ENCODE results near the gene LRRC23. TPM values are rescaled to one million over a fixed set of nuclear protein-coding genes. Genes with fewer than 3 reads are reported as not detected.
A peak's percentile ranks its signal among the peaks of the same experiment; 100 is the strongest.

Gene LRRC23
- polyA plus RNA-seq, 1 donor from 2014 or later, result 4.9 TPM

GRCh38 chr12:6946920-6947374 is 42.3 kb downstream of the LRRC23 start:
- no peaks in the 10 kb centered on the region for H3K9me3 Mint-ChIP-seq
- peak overlapping the region; percentile 95 to 100 (median 99) for H3K27ac Mint-ChIP-seq
- no peaks in the 10 kb centered on the region for H3K27me3 Mint-ChIP-seq
- peak overlapping the region; percentile 70 to 94 (median 93) for H3K4me3 Mint-ChIP-seq
- peaks cover 3% of the 10 kb centered on the region for H3K36me3 Mint-ChIP-seq
- H3K4me1 Mint-ChIP-seq, result peaks cover 40 to 64% (median 58%) of the 10 kb centered on the region in 3 donors

DNA sequence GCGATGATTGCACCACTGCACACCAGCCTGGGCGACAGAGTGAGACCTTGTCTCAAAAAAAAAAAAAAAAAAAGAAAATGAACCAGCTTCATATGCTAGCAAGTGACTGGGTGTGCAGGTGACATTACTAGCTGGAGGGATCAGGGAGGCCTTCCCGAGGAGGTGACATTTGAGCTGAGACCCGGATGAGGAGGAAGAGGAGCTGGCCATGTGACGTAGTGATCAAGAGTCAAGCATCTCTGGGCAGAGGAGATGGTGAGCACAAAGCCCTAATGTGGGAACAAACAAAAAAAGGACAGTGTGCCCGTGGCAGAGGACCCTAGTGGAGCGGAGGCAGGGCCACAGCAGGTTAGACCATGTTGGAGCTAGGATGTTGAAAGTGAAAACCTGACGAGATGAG is 43.0 kb downstream of the LRRC23 start:
- Mint-ChIP-seq H3K4me3 (peak overlapping the region in 3 of 4 donors; percentile 70 to 91 (median 87)), H3K36me3 (peaks cover 6% of the 10 kb centered on the region), H3K4me1 (peaks cover 40 to 64% (median 58%) of the 10 kb centered on the region in 3 donors), H3K27ac (peak overlapping the region; percentile 61 to 99 (median 95)), H3K9me3 (no peaks in the 10 kb centered on the region), H3K27me3 (no peaks in the 10 kb centered on the region)

GRCh38 chr12:6948873-6949594 is 44.4 kb downstream of the LRRC23 start:
- Mint-ChIP-seq H3K9me3 (no peaks in the 10 kb centered on the region), H3K4me3 (peak overlapping the region; percentile 66 to 91 (median 82)), H3K27ac (peak overlapping the region; percentile 95 to 99 (median 97)), H3K36me3 (peaks cover 13% of the 10 kb centered on the region), H3K4me1 (peaks cover 37 to 59% (median 53%) of the 10 kb centered on the region in 3 donors), H3K27me3 (no peaks in the 10 kb centered on the region)

GRCh38 chr12:6950401-6950801 is 45.8 kb downstream of the LRRC23 start:
- H3K27ac Mint-ChIP-seq, result peak overlapping the region; percentile 95 to 97 (median 97)
- peak overlapping the region; percentile 90 to 100 (median 98) for H3K4me3 Mint-ChIP-seq
- no peaks in the 10 kb centered on the region for H3K9me3 Mint-ChIP-seq
- peaks cover 18% of the 10 kb centered on the region for H3K36me3 Mint-ChIP-seq
- no peaks in the 10 kb centered on the region for H3K27me3 Mint-ChIP-seq
- peaks cover 43 to 58% (median 57%) of the 10 kb centered on the region in 3 donors for H3K4me1 Mint-ChIP-seq

- H3K27me3 Mint-ChIP-seq, result no peaks in the 10 kb centered on the region
- H3K36me3 Mint-ChIP-seq, result peaks cover 20% of the 10 kb centered on the region
- H3K27ac Mint-ChIP-seq, result peak within 1 kb of the TSS; percentile 95 to 97 (median 97)
- no peaks in the 10 kb centered on the region for H3K9me3 Mint-ChIP-seq
- H3K4me1 Mint-ChIP-seq, result peaks cover 43 to 58% (median 57%) of the 10 kb centered on the region in 3 donors
- peak within 1 kb of the TSS; percentile 90 to 100 (median 98) for H3K4me3 Mint-ChIP-seq
Measured at GRCh38 chr12:6950811-6951540, 46.4 kb downstream of the LRRC23 start, which contains the start of gene PTPN6. TSS of gene PTPN6 (plus strand) at chr12:6951356. CDS start at chr12:6951513, 157 bp downstream.

DNA sequence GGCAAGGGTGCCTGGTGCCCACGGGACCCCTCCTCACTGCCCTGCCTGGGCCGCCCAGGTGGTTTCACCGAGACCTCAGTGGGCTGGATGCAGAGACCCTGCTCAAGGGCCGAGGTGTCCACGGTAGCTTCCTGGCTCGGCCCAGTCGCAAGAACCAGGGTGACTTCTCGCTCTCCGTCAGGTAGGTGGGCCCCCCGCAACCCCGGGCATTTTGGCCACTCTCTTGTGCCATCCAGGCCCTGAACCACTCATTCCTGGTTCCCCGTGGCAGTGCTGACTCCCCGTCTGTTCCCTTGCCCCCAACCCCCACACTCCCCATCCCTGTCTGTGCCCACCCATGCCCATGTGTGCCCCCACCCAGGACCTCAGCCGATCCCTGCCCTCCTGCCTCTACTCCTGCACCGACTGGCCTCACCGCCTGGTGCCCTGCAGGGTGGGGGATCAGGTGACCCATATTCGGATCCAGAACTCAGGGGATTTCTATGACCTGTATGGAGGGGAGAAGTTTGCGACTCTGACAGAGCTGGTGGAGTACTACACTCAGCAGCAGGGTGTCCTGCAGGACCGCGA is 47.0 kb downstream of the LRRC23 start:
- Mint-ChIP-seq H3K4me3 (peak overlapping the region; percentile 90 to 100 (median 98)), H3K9me3 (no peaks in the 10 kb centered on the region), H3K4me1 (peaks cover 45 to 59% (median 58%) of the 10 kb centered on the region in 3 donors), H3K36me3 (peaks cover 22% of the 10 kb centered on the region), H3K27ac (peak overlapping the region; percentile 95 to 97 (median 97)), H3K27me3 (no peaks in the 10 kb centered on the region)

- H3K4me1 Mint-ChIP-seq, result peaks cover 46 to 60% (median 58%) of the 10 kb centered on the region in 3 donors
- H3K36me3 Mint-ChIP-seq, result peaks cover 28% of the 10 kb centered on the region
- no peaks in the 10 kb centered on the region for H3K27me3 Mint-ChIP-seq
- H3K27ac Mint-ChIP-seq, result peak overlapping the region; percentile 95 to 97 (median 97)
- peak overlapping the region; percentile 90 to 100 (median 98) for H3K4me3 Mint-ChIP-seq
- H3K9me3 Mint-ChIP-seq, result no peaks in the 10 kb centered on the region
Measured at GRCh38 chr12:6952121-6952862, 47.7 kb downstream of the LRRC23 start.

GRCh38 chr12:6952863-6953441 is 48.3 kb downstream of the LRRC23 start:
- Mint-ChIP-seq H3K9me3 (no peaks in the 10 kb centered on the region), H3K4me1 (peaks cover 42 to 61% (median 57%) of the 10 kb centered on the region in 3 donors), H3K27ac (peak overlapping the region; percentile 95 to 97 (median 97)), H3K4me3 (peak overlapping the region; percentile 90 to 100 (median 98)), H3K36me3 (peaks cover 28% of the 10 kb centered on the region), H3K27me3 (no peaks in the 10 kb centered on the region)

GRCh38 chr12:6953442-6954315 is 49.1 kb downstream of the LRRC23 start:
- H3K27me3 Mint-ChIP-seq, result no peaks in the 10 kb centered on the region
- H3K27ac Mint-ChIP-seq, result peak overlapping the region; percentile 95 to 97 (median 97)
- H3K4me1 Mint-ChIP-seq, result peaks cover 50 to 64% (median 60%) of the 10 kb centered on the region in 3 donors
- peak overlapping the region; percentile 90 to 100 (median 98) for H3K4me3 Mint-ChIP-seq
- H3K9me3 Mint-ChIP-seq, result no peaks in the 10 kb centered on the region
- H3K36me3 Mint-ChIP-seq, result peaks cover 28% of the 10 kb centered on the region

GRCh38 chr12:6954316-6955107 is 49.9 kb downstream of the LRRC23 start:
- Mint-ChIP-seq H3K4me3 (peak overlapping the region; percentile 90 to 100 (median 98)), H3K9me3 (no peaks in the 10 kb centered on the region), H3K36me3 (peaks cover 31% of the 10 kb centered on the region), H3K27me3 (no peaks in the 10 kb centered on the region), H3K4me1 (peaks cover 51 to 64% (median 59%) of the 10 kb centered on the region in 3 donors), H3K27ac (peak overlapping the region; percentile 95 to 97 (median 97))

DNA sequence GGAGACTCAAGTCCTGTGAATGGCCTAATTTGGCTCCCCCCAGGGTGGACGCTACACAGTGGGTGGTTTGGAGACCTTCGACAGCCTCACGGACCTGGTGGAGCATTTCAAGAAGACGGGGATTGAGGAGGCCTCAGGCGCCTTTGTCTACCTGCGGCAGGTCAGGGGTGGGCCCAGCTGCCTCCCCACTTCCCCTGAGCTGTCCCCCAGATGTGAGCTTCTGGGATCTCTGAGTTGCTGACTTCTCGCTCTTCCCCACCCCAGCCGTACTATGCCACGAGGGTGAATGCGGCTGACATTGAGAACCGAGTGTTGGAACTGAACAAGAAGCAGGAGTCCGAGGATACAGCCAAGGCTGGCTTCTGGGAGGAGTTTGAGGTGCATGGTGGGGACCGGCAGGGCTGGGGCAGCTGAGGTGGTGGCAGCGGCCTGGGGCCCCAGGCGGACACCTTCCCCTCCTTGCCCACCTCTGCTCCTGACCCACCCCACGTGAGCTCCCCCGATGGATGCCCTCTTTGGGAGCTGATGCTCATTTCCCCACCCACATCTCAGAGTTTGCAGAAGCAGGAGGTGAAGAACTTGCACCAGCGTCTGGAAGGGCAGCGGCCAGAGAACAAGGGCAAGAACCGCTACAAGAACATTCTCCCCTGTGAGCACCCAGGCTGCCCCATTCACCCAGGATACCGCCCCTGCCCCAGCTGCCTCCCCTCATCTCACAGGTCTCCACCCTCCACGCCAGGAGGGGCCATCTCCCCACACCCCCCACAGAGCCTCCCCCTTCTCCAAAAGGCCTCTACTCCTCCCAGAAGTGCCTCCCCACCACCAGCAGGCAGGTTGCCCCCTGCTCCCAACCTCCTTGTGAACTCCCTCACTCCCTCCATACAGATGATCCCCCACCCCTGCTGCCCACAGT is 50.7 kb downstream of the LRRC23 start:
- H3K4me1 Mint-ChIP-seq, result peaks cover 45 to 60% (median 53%) of the 10 kb centered on the region in 3 donors
- no peaks in the 10 kb centered on the region for H3K27me3 Mint-ChIP-seq
- peak overlapping the region; percentile 90 to 100 (median 98) for H3K4me3 Mint-ChIP-seq
- H3K27ac Mint-ChIP-seq, result peak overlapping the region; percentile 95 to 99 (median 97)
- no peaks in the 10 kb centered on the region for H3K9me3 Mint-ChIP-seq
- peaks cover 31% of the 10 kb centered on the region for H3K36me3 Mint-ChIP-seq
